ENCODE measurements around the gene UGT2B28.
"Not testable (repeated sequence)": the region's sequence is repeated elsewhere in the genome, so short reads cannot be mapped to it uniquely, and the experiment has no call there.

- TF ChIP-seq PATZ1 (CRISPR knock-in tag; IDR thresholded peaks at IDR 0.05; ENCODE audit: borderline replicate concordance); CREB5 (CRISPR knock-in tag; IDR thresholded peaks at IDR 0.05; ENCODE audit: low read depth); CSRNP3 (CRISPR knock-in tag; IDR thresholded peaks at IDR 0.05); ZNF565 (CRISPR knock-in tag; conservative IDR thresholded peaks at IDR 0.05; ENCODE audit: low read depth); TCF4 (CRISPR knock-in tag; IDR thresholded peaks at IDR 0.05; ENCODE audit: borderline replicate concordance); ZFP30 (CRISPR knock-in tag; IDR thresholded peaks at IDR 0.05); PPARA (CRISPR knock-in tag; IDR thresholded peaks at IDR 0.05; ENCODE audit: borderline replicate concordance); ZFP3 (CRISPR knock-in tag; IDR thresholded peaks at IDR 0.05); SNAI2 (CRISPR knock-in tag; IDR thresholded peaks at IDR 0.05); TSHZ2 (CRISPR knock-in tag; IDR thresholded peaks at IDR 0.05); POU6F1 (CRISPR knock-in tag; IDR thresholded peaks at IDR 0.05; ENCODE audit: borderline replicate concordance, low read depth); ARNTL (CRISPR knock-in tag; IDR thresholded peaks at IDR 0.05; ENCODE audit: borderline replicate concordance, low read depth); ESRRG (CRISPR knock-in tag; IDR thresholded peaks at IDR 0.05): not testable (repeated sequence)
These were observed 30.0 kb downstream of the UGT2B28 start for GRCh38 chr4:69310262-69310661.
